HepG2 (cell line): ENCODE results near the gene FCN3. TPM values are rescaled to one million over a fixed set of nuclear protein-coding genes. Genes with fewer than 3 reads are reported as not detected.

Source experiments
- ATAC-seq: fragments of 200-7000 bp; cut with Tn5 transposase; 3 replicates; pipeline ENCODE4 v1.9.1; 2020; ENCODE audit warnings: mild to moderate bottlenecking, moderate library complexity
- BruUV-seq: library from RNA; stranded (reverse); fragments of 400-500 nt; replicated peaks from 2 replicates; lab custom pipeline; 2021; lab: Mats Ljungman, UMichigan
- CTCF ChIA-PET: fragments of 300-600 bp; formaldehyde crosslinking; extraction: SDS; loops from one replicate; lab custom pipeline; 2021; ENCODE audit warnings: low total read pairs, inconsistent platforms, low intra/inter-chr PET ratio; lab: Yijun Ruan, JAX
- POLR2A ChIA-PET: fragments of 350-600 bp; sonication (Branson Sonifier 250); formaldehyde crosslinking; loops from one replicate; lab custom pipeline; 2020; ENCODE audit warnings: antibody characterized with exemption, inconsistent platforms; lab: Yijun Ruan, JAX
- DNase-seq: peaks from one replicate; pipeline ENCODE4 v3.0.0-alpha.2; 2015; ENCODE audit warnings: low spot score
- FAIRE-seq: peaks from 3 replicates; lab custom pipeline; 2011; peaks lifted over from hg19 to GRCh38; lab: Jason Lieb, UNC
- H2AFZ ChIP-seq: one replicate; pipeline ENCODE4 v1.6.1; 2011; ENCODE audit warnings: low read length, inconsistent platforms
- H3K27ac ChIP-seq: fragments of 300-600 bp; 3 replicates; pipeline ENCODE4 v1.8.0; 2011; ENCODE audit warnings: mixed run types, mild to moderate bottlenecking, mixed read lengths, low read length, inconsistent platforms; ENCODE audit not compliant: insufficient read depth; ENCODE audit errors: extremely low read length
- H3K27me3 ChIP-seq, 2 experiments: fragments of 200-600 bp in 1 of 2; 2 replicates in 1 of 2; 3 replicates in 1 of 2; pipeline versions ENCODE4 v1.6.0 to v1.8.0; 2011; ENCODE audit warnings: low read length in 2 of 2, mild to moderate bottlenecking in 2 of 2, moderate library complexity in 2 of 2, inconsistent platforms in 1 of 2; ENCODE audit not compliant: insufficient read depth in 2 of 2, control insufficient read depth in 1 of 2
- H3K36me3 ChIP-seq, 2 experiments: fragments of 200-600 bp in 1 of 2; replicated peaks in 1 of 2; 2 replicates in 1 of 2; 3 replicates in 1 of 2; pipeline versions ENCODE4 v1.5.1 to v1.8.0; 2011; ENCODE audit warnings: low read length in 2 of 2, inconsistent platforms in 1 of 2; ENCODE audit not compliant: insufficient read depth in 2 of 2, control insufficient read depth in 1 of 2
- H3K4me1 ChIP-seq: 2 replicates; pipeline ENCODE4 v1.5.1; 2012; ENCODE audit warnings: low read length, inconsistent platforms; ENCODE audit not compliant: insufficient read depth
- H3K4me2 ChIP-seq: 2 replicates; pipeline ENCODE4 v1.6.0; 2011; ENCODE audit warnings: low read depth, low read length, inconsistent platforms
- H3K4me3 ChIP-seq, 3 experiments: fragments of 200-600 bp in 1 of 3; sonication (generic), shearing (Covaris generic) in 1 of 3; replicated peaks in 1 of 3; 2 replicates each; pipeline ENCODE4 v1.5.1; 2011 to 2016; ENCODE audit warnings: low read length in 3 of 3, inconsistent platforms in 2 of 3, low read depth in 2 of 3, mild to moderate bottlenecking in 2 of 3, control low read depth in 1 of 3, mixed read lengths in 1 of 3; ENCODE audit not compliant: insufficient read depth in 1 of 3
- H3K79me2 ChIP-seq: one replicate; pipeline ENCODE4 v1.6.1; 2011; ENCODE audit warnings: low read length, inconsistent platforms; ENCODE audit not compliant: insufficient read depth
- H3K9ac ChIP-seq: 2 replicates; pipeline ENCODE4 v1.6.0; 2011; ENCODE audit warnings: mild to moderate bottlenecking, low read depth, low read length, inconsistent platforms; ENCODE audit not compliant: insufficient read depth
- H3K9me3 ChIP-seq: 2 replicates; pipeline ENCODE4 v1.5.1; 2012; ENCODE audit warnings: mild to moderate bottlenecking, low read length
- H4K20me1 ChIP-seq: 2 replicates; pipeline ENCODE4 v1.6.0; 2011; ENCODE audit warnings: inconsistent platforms, mild to moderate bottlenecking, low read length, moderate library complexity; ENCODE audit not compliant: insufficient read depth
- ATM ChIP-seq: fragments of 450-650 bp; IDR thresholded peaks from 2 replicates; pipeline ENCODE4 v1.7.1; 2017; ENCODE audit warnings: mild to moderate bottlenecking, borderline replicate concordance
- GABPB1 ChIP-seq: IDR thresholded peaks from 2 replicates; pipeline ENCODE4 v1.6.1; 2016; ENCODE audit warnings: mild to moderate bottlenecking, missing genetic modification reagents, moderate library complexity, missing compliant biosample characterization
- KLF12 ChIP-seq: sonication (generic); formaldehyde crosslinking; IDR thresholded peaks from 2 replicates; pipeline ENCODE4 v1.4.0; 2020; ENCODE audit warnings: missing genetic modification reagents, borderline replicate concordance
- MTF1 ChIP-seq: sonication (generic); formaldehyde crosslinking; IDR thresholded peaks from 2 replicates; pipeline ENCODE4 v1.5.0; 2020; ENCODE audit warnings: missing genetic modification reagents
- RCOR2 ChIP-seq: IDR thresholded peaks from 2 replicates; pipeline ENCODE4 v1.6.1; 2016; ENCODE audit warnings: missing biosample characterization, missing genetic modification reagents
- RORA ChIP-seq: sonication (generic); formaldehyde crosslinking; IDR thresholded peaks from 2 replicates; pipeline ENCODE4 v1.5.0; 2020; ENCODE audit warnings: mild to moderate bottlenecking, missing genetic modification reagents, moderate library complexity
- SRSF9 ChIP-seq: fragments of 200-400 bp; formaldehyde crosslinking; IDR thresholded peaks from 2 replicates; pipeline ENCODE4 v1.6.1; 2018; ENCODE audit warnings: borderline replicate concordance, mild to moderate bottlenecking, low read depth, low read length; ENCODE audit not compliant: insufficient read depth, poor library complexity, severe bottlenecking
- TARDBP ChIP-seq: sonication (generic); formaldehyde crosslinking; IDR thresholded peaks from 2 replicates; pipeline ENCODE4 v1.8.0; 2022; ENCODE audit warnings: mild to moderate bottlenecking, missing genetic modification reagents
- ZBTB8A ChIP-seq: sonication (generic); formaldehyde crosslinking; IDR thresholded peaks from 2 replicates; pipeline ENCODE4 v1.4.0; 2020; ENCODE audit warnings: mild to moderate bottlenecking, low read depth, missing genetic modification reagents, borderline replicate concordance
- ZNF274 ChIP-seq: sonication (generic); formaldehyde crosslinking; IDR thresholded peaks from 2 replicates; pipeline ENCODE4 v1.5.1; 2020; ENCODE audit warnings: mild to moderate bottlenecking, missing genetic modification reagents
- ZNF446 ChIP-seq: sonication (generic); formaldehyde crosslinking; IDR thresholded peaks from 2 replicates; pipeline ENCODE4 v1.5.0; 2020; ENCODE audit warnings: mild to moderate bottlenecking, missing genetic modification reagents
- ZNF549 ChIP-seq: sonication (generic); formaldehyde crosslinking; IDR thresholded peaks from 2 replicates; pipeline ENCODE4 v1.5.0; 2020; ENCODE audit warnings: missing genetic modification reagents
- ZNF777 ChIP-seq: sonication (generic); formaldehyde crosslinking; IDR thresholded peaks from 2 replicates; pipeline ENCODE4 v1.4.0; 2020; ENCODE audit warnings: missing genetic modification reagents
- ZNF841 ChIP-seq: sonication (generic); formaldehyde crosslinking; IDR thresholded peaks from 2 replicates; pipeline ENCODE4 v1.8.1; 2023; ENCODE audit warnings: missing genetic modification reagents, borderline replicate concordance
- WGBS: methylation state at CpG from one replicate; pipeline ENCODE4 v1.1.6; 2017; ENCODE audit warnings: low lambda C conversion rate; 5-methylcytosine and 5-hydroxymethylcytosine counted together
- in situ Hi-C: cut with HindIII; loops from 2 replicates; pipeline ENCODE4 v1.10.0; 2017; ENCODE audit warnings: low pct_unique_long_range_greater_than_20kb; ENCODE audit not compliant: extremely low pct_ligation_motif_present
- intact Hi-C: fragments of 100-400 bp; cut with micrococcal nuclease; formaldehyde crosslinking; loops from one replicate; pipeline ENCODE4 v1.10.0; 2022; ENCODE audit not compliant: unreplicated experiment
- polyA plus RNA-seq, 8 experiments: library from polyadenylated mRNA; depleted of rRNA in 3 of 8; stranded (reverse) in 7 of 8; unstranded in 1 of 8; fragments of >200 nt; fragmentation: Illumina TruSeq in 4 of 8; extraction: Trizol in 4 of 8; gene quantifications; 2 replicates each; pipeline versions ENCODE4 v1.2.1 to v1.2.3, GENCODE V29; 2011 to 2016; ENCODE audit warnings: low read depth in 4 of 8, missing spikeins in 1 of 8, mixed read lengths in 1 of 8; ENCODE audit not compliant: insufficient read depth in 1 of 8
- total RNA-seq, 5 experiments: library from RNA; depleted of rRNA; stranded (reverse); fragments of >200 nt; fragmentation: Illumina TruSeq; extraction: Trizol; gene quantifications; 2 replicates each; pipeline ENCODE4 v1.2.3, GENCODE V29; 2016; ENCODE audit warnings: low read depth in 1 of 5
- TF ChIP-seq, protein P1 (sequence below): sonication (generic); formaldehyde crosslinking; IDR thresholded peaks from 2 replicates; pipeline ENCODE4 v1.5.0; 2020; ENCODE audit warnings: missing genetic modification reagents
- TF ChIP-seq, protein P2 (sequence below): sonication (generic); formaldehyde crosslinking; IDR thresholded peaks from 2 replicates; pipeline ENCODE4 v1.4.0; 2020; ENCODE audit warnings: missing genetic modification reagents, mild to moderate bottlenecking, borderline replicate concordance
- TF ChIP-seq, protein P3 (sequence below): sonication (generic); formaldehyde crosslinking; IDR thresholded peaks from 2 replicates; pipeline ENCODE4 v1.5.1; 2020; ENCODE audit warnings: missing genetic modification reagents, mild to moderate bottlenecking, borderline replicate concordance
- TF ChIP-seq, protein P4 (sequence below): sonication (generic); formaldehyde crosslinking; IDR thresholded peaks from 2 replicates; pipeline ENCODE4 v1.4.0; 2020; ENCODE audit warnings: low read depth, mild to moderate bottlenecking, missing genetic modification reagents

FCN3 gene
- total and polyA plus RNA-seq, 2 of the 13 experiments (the other 11 are each of a cell fraction or from before 2014, with no cell fraction given): not detected

DNA sequence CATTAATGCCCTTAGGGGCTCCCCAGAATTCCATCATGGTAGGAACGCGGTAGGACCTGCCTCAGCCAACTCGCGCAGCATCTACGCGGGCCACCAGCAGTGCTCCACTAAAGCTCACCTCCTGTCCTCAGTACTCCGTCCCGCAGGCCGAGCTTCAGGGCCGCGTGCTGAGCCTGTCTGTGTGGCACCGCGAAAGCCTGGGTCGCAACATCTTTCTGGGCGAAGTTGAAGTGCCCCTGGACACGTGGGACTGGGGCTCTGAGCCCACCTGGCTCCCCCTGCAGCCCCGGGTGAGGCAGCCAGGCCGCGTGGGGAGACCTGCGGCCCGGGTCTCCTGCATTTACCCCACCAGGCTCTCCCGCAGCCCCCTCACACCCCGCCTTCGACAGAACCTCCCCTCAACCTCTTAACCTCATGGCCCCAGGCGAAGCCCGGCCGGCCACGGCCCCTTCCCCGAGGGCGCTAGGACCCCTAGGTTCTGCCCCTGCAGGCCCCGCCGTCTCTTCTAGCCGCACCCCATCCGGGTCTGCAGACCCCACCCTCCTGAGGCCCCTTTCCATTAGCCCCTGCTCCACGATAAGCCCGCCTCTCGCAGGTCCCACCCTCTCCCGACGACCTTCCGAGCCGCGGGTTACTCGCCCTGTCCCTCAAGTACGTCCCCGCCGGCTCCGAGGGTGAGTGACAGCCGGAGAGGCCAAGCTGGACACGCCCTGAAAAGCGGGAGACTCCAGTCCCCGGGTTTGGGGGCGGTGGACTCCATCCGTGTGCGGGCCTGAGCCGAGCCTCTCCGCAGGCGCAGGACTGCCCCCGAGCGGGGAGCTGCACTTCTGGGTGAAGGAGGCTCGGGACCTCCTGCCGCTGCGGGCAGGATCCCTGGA, 23.7 kb downstream of the FCN3 start:
- ChIA-PET POLR2A (interaction anchor here (1.0 to 4.8 kb wide), 4 partner anchors 8 to 14 kb away, joined by 4 to 36 read pairs (median 6); partner anchors contain the start of gene SYTL1), CTCF (no interaction called here)
- no peaks in the 10 kb centered on the region for H4K20me1 ChIP-seq
- H3K36me3 ChIP-seq: no peaks in the 10 kb centered on the region
- H3K9ac ChIP-seq: peak overlapping the region; percentile 35; the same call in 1 of the 2 replicates
- H3K27ac ChIP-seq: peak overlapping the region; percentile 30
- no peaks in the 10 kb centered on the region for H3K79me2 ChIP-seq
- peak overlapping the region; percentile 78 for H3K4me2 ChIP-seq
- peak overlapping the region; percentile 32 to 69 (median 47) for H3K4me3 ChIP-seq
- peak; percentile 80 for ATAC-seq
- no peaks in the 10 kb centered on the region for H3K27me3 ChIP-seq
- 62% methylated on average over 29 of the region's 62 CpGs for WGBS
- FAIRE-seq: no peak
- in situ Hi-C loops: no loop called here
- no peak overlapping the region for H2AFZ ChIP-seq
- BruUV-seq: no TSS peak
- H3K9me3 ChIP-seq: no peaks in the 10 kb centered on the region
- H3K4me1 ChIP-seq: peaks cover 28% of the 10 kb centered on the region
- peak; percentile 66 for DNase-seq
- intact Hi-C loops: no loop called here
- TF ChIP-seq MTF1: no peak
- TF ChIP-seq ZNF777 (CRISPR knock-in tag): 0 out of 2 replicates have a peak, but pooled peaks have one; percentile 42
- no peak for TF ChIP-seq TARDBP (CRISPR knock-in tag)
- no peak for TF ChIP-seq RORA (CRISPR knock-in tag)
- TF ChIP-seq, protein P1, sequence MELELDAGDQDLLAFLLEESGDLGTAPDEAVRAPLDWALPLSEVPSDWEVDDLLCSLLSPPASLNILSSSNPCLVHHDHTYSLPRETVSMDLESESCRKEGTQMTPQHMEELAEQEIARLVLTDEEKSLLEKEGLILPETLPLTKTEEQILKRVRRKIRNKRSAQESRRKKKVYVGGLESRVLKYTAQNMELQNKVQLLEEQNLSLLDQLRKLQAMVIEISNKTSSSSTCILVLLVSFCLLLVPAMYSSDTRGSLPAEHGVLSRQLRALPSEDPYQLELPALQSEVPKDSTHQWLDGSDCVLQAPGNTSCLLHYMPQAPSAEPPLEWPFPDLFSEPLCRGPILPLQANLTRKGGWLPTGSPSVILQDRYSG (CRISPR knock-in tag): no peak
- TF ChIP-seq, protein P2, sequence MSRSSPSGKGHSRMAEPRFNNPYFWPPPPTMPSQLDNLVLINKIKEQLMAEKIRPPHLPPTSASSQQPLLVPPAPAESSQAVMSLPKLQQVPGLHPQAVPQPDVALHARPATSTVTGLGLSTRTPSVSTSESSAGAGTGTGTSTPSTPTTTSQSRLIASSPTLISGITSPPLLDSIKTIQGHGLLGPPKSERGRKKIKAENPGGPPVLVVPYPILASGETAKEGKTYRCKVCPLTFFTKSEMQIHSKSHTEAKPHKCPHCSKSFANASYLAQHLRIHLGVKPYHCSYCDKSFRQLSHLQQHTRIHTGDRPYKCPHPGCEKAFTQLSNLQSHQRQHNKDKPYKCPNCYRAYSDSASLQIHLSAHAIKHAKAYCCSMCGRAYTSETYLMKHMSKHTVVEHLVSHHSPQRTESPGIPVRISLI (CRISPR knock-in tag): no peak
- no peak for TF ChIP-seq ATM
- TF ChIP-seq ZNF549 (CRISPR knock-in tag): no peak
- TF ChIP-seq KLF12 (CRISPR knock-in tag): peak; percentile 42; the same call in 1 of the 2 replicates
- TF ChIP-seq, protein P3, sequence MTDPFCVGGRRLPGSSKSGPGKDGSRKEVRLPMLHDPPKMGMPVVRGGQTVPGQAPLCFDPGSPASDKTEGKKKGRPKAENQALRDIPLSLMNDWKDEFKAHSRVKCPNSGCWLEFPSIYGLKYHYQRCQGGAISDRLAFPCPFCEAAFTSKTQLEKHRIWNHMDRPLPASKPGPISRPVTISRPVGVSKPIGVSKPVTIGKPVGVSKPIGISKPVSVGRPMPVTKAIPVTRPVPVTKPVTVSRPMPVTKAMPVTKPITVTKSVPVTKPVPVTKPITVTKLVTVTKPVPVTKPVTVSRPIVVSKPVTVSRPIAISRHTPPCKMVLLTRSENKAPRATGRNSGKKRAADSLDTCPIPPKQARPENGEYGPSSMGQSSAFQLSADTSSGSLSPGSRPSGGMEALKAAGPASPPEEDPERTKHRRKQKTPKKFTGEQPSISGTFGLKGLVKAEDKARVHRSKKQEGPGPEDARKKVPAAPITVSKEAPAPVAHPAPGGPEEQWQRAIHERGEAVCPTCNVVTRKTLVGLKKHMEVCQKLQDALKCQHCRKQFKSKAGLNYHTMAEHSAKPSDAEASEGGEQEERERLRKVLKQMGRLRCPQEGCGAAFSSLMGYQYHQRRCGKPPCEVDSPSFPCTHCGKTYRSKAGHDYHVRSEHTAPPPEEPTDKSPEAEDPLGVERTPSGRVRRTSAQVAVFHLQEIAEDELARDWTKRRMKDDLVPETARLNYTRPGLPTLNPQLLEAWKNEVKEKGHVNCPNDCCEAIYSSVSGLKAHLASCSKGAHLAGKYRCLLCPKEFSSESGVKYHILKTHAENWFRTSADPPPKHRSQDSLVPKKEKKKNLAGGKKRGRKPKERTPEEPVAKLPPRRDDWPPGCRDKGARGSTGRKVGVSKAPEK (CRISPR knock-in tag): no peak
- TF ChIP-seq SRSF9: no peak
- no peak for TF ChIP-seq GABPB1
- no peak for TF ChIP-seq RCOR2 (CRISPR knock-in tag)
- no peak for TF ChIP-seq ZNF841
- no peak for TF ChIP-seq ZBTB8A (CRISPR knock-in tag)
- no peak for TF ChIP-seq ZNF274
- TF ChIP-seq, protein P4, sequence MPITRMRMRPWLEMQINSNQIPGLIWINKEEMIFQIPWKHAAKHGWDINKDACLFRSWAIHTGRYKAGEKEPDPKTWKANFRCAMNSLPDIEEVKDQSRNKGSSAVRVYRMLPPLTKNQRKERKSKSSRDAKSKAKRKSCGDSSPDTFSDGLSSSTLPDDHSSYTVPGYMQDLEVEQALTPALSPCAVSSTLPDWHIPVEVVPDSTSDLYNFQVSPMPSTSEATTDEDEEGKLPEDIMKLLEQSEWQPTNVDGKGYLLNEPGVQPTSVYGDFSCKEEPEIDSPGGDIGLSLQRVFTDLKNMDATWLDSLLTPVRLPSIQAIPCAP (CRISPR knock-in tag): no peak
- TF ChIP-seq ZNF446: no peak
